Nephron (organoid): ENCODE results near the gene MTA1.

ENCODE experiments used
- H3K27ac Mint-ChIP-seq, 3 experiments: 2 replicates each; pipeline ENCODE4 v1.8.0; 2020; ENCODE audit warnings: mixed read lengths in 3 of 3, mild to moderate bottlenecking in 2 of 3, moderate library complexity in 1 of 3
- H3K27me3 Mint-ChIP-seq: 2 replicates; pipeline ENCODE4 v1.8.0; 2021; ENCODE audit warnings: low read depth, mild to moderate bottlenecking, moderate library complexity, mixed read lengths
- H3K36me3 Mint-ChIP-seq: 2 replicates; pipeline ENCODE4 v1.8.0; 2020; ENCODE audit warnings: low read depth, mixed read lengths
- H3K4me1 Mint-ChIP-seq: 2 replicates; pipeline ENCODE4 v1.8.0; 2020; ENCODE audit warnings: mixed read lengths
- H3K4me3 Mint-ChIP-seq, 3 experiments: 2 replicates each; pipeline ENCODE4 v1.8.0; 2020; ENCODE audit warnings: mild to moderate bottlenecking in 3 of 3, mixed read lengths in 3 of 3, moderate library complexity in 2 of 3
- H3K9me3 Mint-ChIP-seq: 2 replicates; pipeline ENCODE4 v1.8.0; 2020; ENCODE audit warnings: mixed read lengths
- TF ChIP-seq, protein P1 (sequence below), 3 experiments: fragments of 200-600 bp; sonication (generic); IDR thresholded peaks; one replicate each; pipeline ENCODE4 v1.5.0; 2021; ENCODE audit warnings: antibody characterized with exemption in 3 of 3; ENCODE audit not compliant: unreplicated experiment in 3 of 3

MTA1 gene

DNA sequence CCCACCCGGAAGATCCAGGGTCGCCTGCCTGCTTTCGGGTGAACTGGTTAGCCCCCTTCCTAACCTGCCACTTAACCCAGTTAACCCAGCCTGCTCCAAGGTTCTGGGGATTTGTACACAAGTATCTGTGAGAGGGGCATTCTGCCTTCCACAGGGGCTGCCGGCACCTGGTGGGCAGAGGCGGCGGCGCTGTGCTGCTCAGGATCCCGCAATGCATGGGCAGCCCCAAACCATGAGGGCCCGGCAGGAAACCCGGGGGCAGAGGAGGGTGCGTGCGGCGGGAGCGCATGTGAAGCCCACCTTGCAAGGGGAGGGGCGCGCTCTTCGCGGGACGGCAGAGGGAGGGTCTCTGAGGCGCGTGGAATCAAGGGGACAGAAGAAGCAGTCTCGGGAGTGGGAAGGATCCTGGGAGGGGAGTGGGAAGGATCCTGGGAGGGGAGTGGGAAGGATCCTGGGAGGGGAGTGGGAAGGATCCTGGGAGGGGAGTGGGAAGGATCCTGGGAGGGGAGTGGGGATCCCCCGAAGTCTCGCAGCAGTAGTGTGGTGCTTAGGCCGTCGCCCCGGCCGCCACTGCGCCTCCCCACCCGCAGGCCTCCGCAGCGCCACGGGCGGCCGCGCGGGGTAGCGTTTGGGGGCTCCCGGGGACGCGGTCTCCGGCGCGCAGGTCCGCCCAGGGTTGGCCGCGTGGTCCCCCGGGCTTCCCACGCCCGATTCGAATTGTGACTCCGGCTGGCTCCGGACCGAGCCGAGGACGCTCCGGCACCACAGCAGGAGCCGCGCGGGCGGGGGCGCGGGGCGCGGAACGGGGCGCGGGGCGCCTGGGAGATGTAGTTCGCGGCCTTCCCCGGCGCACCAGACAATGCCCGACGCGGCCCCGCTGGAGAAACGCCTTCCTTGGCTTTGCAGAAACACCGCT is 4.9 kb upstream of the MTA1 start:
- H3K36me3 Mint-ChIP-seq: no peaks in the 10 kb centered on the region
- H3K27ac Mint-ChIP-seq: peak overlapping the region; percentile 58 to 93 (median 69)
- H3K4me1 Mint-ChIP-seq: peaks cover 18% of the 10 kb centered on the region
- TF ChIP-seq, protein P1, sequence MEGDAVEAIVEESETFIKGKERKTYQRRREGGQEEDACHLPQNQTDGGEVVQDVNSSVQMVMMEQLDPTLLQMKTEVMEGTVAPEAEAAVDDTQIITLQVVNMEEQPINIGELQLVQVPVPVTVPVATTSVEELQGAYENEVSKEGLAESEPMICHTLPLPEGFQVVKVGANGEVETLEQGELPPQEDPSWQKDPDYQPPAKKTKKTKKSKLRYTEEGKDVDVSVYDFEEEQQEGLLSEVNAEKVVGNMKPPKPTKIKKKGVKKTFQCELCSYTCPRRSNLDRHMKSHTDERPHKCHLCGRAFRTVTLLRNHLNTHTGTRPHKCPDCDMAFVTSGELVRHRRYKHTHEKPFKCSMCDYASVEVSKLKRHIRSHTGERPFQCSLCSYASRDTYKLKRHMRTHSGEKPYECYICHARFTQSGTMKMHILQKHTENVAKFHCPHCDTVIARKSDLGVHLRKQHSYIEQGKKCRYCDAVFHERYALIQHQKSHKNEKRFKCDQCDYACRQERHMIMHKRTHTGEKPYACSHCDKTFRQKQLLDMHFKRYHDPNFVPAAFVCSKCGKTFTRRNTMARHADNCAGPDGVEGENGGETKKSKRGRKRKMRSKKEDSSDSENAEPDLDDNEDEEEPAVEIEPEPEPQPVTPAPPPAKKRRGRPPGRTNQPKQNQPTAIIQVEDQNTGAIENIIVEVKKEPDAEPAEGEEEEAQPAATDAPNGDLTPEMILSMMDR (IDR thresholded peaks at IDR 0.05; ENCODE audit: unreplicated experiment in 3 of 3): peak; percentile 78 to 84 (median 81)
- H3K4me3 Mint-ChIP-seq: peak overlapping the region; percentile 82 to 90 (median 84)
- H3K27me3 Mint-ChIP-seq: peaks cover 30% of the 10 kb centered on the region
- H3K9me3 Mint-ChIP-seq: no peaks in the 10 kb centered on the region

- TF ChIP-seq, protein P1 (IDR thresholded peaks at IDR 0.05; ENCODE audit: unreplicated experiment in 3 of 3): no peak
- peak overlapping the region; percentile 82 to 90 (median 84) for H3K4me3 Mint-ChIP-seq
Observed at GRCh38 chr14:105415481-105416428, 3.9 kb upstream of the MTA1 start.

GRCh38 chr14:105416671-105417070 is 3.0 kb upstream of the MTA1 start:
- Mint-ChIP-seq H3K9me3 (no peaks in the 10 kb centered on the region), H3K4me3 (peak overlapping the region; percentile 72 to 90 (median 82)), H3K27me3 (peaks cover 14% of the 10 kb centered on the region), H3K36me3 (no peaks in the 10 kb centered on the region), H3K27ac (peak overlapping the region in 1 of 3 experiments; percentile 8), H3K4me1 (peaks cover 18% of the 10 kb centered on the region)
- TF ChIP-seq, protein P1 (IDR thresholded peaks at IDR 0.05; ENCODE audit: unreplicated experiment in 3 of 3): no peak

More at GRCh38 chr14:105415481-105416428, 3.9 kb upstream of the MTA1 start:
- H3K36me3 Mint-ChIP-seq: no peaks in the 10 kb centered on the region
- no peaks in the 10 kb centered on the region for H3K9me3 Mint-ChIP-seq
- peaks cover 18% of the 10 kb centered on the region for H3K4me1 Mint-ChIP-seq
- H3K27ac Mint-ChIP-seq: peak overlapping the region; percentile 58 to 93 (median 69)
- H3K27me3 Mint-ChIP-seq: peaks cover 19% of the 10 kb centered on the region

GRCh38 chr14:105417690-105418121 is 1.9 kb upstream of the MTA1 start:
- Mint-ChIP-seq H3K36me3 (no peaks in the 10 kb centered on the region), H3K4me1 (peaks cover 18% of the 10 kb centered on the region), H3K27ac (peak overlapping the region; percentile 14 to 65 (median 52)), H3K4me3 (peak overlapping the region; percentile 74 to 82 (median 78)), H3K27me3 (peaks cover 9% of the 10 kb centered on the region), H3K9me3 (no peaks in the 10 kb centered on the region)
- TF ChIP-seq, protein P1 (IDR thresholded peaks at IDR 0.05; ENCODE audit: unreplicated experiment in 3 of 3): no peak

DNA sequence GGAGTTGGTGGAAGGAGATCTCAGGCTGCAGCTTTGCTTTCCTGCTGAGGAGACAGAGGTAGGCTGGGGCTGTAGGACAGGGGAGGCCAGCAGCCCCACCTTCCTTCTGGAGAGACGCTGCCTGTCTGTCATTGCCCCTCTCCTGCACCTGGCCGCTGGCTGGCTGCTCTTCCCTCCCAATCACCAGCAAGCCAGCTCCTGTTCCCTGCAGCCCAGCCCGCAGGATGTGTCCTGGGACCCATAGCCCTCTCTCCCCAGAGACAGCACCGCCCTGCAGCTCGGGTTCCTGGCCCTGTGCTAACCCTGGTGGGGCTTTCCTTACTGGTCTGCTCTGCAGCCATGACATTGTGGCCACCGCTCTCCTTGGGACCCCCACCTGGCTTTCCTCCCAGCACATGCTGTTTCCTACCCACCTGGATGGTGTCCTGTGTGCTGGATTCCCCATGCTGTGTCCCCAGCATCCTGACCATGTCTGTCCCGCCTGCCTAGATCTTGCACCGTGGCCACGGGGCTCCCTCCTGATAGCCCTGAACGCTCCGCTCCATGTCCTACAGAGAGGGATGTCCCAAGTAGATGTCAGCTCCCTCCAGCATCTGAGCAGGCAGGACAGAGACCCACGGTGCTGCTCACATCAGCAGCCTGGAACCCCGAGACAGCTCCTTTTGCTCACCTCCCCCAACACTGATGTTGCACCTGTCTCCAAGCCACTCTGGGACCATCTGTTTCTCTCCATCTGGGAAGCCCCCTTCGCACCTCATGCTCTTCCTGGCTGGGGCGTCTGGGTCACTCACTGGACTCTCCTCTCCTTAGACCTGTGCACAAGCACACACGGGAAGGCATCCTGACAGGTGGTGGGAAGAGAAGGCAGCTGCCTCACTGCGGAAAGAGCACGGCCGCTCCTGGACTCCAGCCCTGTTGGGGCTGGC is 1.1 kb upstream of the MTA1 start:
- TF ChIP-seq, protein P1 (IDR thresholded peaks at IDR 0.05; ENCODE audit: unreplicated experiment in 3 of 3): no peak
- H3K4me3 Mint-ChIP-seq: peak overlapping the region; percentile 76 to 82 (median 78)

More for the DNA sequence above, 1.1 kb upstream of the MTA1 start:
- no peaks in the 10 kb centered on the region for H3K36me3 Mint-ChIP-seq
- no peaks in the 10 kb centered on the region for H3K9me3 Mint-ChIP-seq
- peaks cover 3% of the 10 kb centered on the region for H3K27me3 Mint-ChIP-seq
- peaks cover 18% of the 10 kb centered on the region for H3K4me1 Mint-ChIP-seq
- H3K27ac Mint-ChIP-seq: peak overlapping the region; percentile 65 to 86 (median 85)
